Fibroblast of the aortic adventitia (primary cell): ENCODE results near the gene SUCLG2. TPM values are rescaled to one million over a fixed set of nuclear protein-coding genes. Genes with fewer than 3 reads are reported as not detected.

Experiments
- DNase-seq: peaks from one replicate; pipeline ENCODE4 v3.0.0-alpha.2; 2010; ENCODE audit warnings: low read depth
- H3K4me3 ChIP-seq: 2 replicates; pipeline ENCODE4 v1.5.1; 2011; ENCODE audit warnings: low read depth, mild to moderate bottlenecking, control low read depth, low read length, moderate library complexity
- CTCF ChIP-seq: IDR thresholded peaks from 2 replicates; pipeline ENCODE4 v1.5.1; 2011; ENCODE audit warnings: mild to moderate bottlenecking, low read length, control low read depth, inconsistent platforms; ENCODE audit not compliant: insufficient read depth
- total RNA-seq: library from RNA; depleted of rRNA; stranded (reverse); fragments of >200 nt; gene quantifications from 2 replicates; pipeline ENCODE4 v1.2.3, GENCODE V29; 2012; ENCODE audit warnings: low replicate concordance

Gene SUCLG2
- total RNA-seq, 1 donor = 73.9 TPM

GRCh38 chr3:67561667-67562394 is 92.6 kb downstream of the SUCLG2 start:
- H3K4me3 ChIP-seq = no peak overlapping the region
- DNase-seq = no peak
- no peak for TF ChIP-seq CTCF

- no peak overlapping the region for H3K4me3 ChIP-seq
- no peak for DNase-seq
- no peak for TF ChIP-seq CTCF
These were observed 93.1 kb downstream of the SUCLG2 start for GRCh38 chr3:67561266-67561665.

- H3K4me3 ChIP-seq = no peak overlapping the region
- DNase-seq = no peak
- no peak for TF ChIP-seq CTCF
These were observed 95.3 kb downstream of the SUCLG2 start for GRCh38 chr3:67559029-67559605.

GRCh38 chr3:67558426-67558825 is 96.0 kb downstream of the SUCLG2 start:
- peak; percentile 19 for TF ChIP-seq CTCF
- peak; percentile 83 for DNase-seq
- no peak overlapping the region for H3K4me3 ChIP-seq

GRCh38 chr3:67557848-67558355 is 96.5 kb downstream of the SUCLG2 start:
- DNase-seq = no peak
- H3K4me3 ChIP-seq = no peak overlapping the region
- no peak for TF ChIP-seq CTCF

- no peak overlapping the region for H3K4me3 ChIP-seq
- TF ChIP-seq CTCF = no peak
- DNase-seq = no peak
These were observed 102.9 kb downstream of the SUCLG2 start for GRCh38 chr3:67551361-67552016.
